Measurements from ENCODE around the gene EEA1. TPM values are rescaled to one million over a fixed set of nuclear protein-coding genes. Genes with fewer than 3 reads are reported as not detected.

Gene EEA1
- total RNA-seq, 1 experiment from 2014 or later: 7.9 TPM

DNA sequence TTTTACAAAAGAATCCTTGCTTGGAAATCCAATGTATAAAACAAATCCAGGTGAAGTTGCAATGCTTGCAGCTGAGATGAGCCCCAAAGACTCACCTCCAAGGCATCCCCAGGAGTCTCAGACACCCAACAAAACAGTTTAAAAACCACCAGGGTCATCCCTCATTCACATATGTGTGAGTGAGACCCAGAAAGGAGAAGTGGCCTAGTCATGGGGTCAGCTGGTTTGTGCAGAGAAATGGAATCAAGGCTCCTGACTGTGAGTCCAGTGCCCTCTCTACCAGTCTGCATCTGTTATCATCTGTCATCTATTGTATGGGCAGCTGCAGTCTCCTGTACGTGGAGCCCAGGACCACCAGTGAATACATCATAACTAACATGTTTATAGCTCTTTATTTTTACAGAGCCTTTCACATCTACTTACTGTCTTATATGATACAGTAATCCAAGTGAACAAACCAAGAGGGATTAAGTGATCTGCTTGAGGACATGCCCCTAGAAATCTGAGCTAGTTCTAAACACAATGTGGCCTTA is 199.3 kb downstream of the EEA1 start:
- no peaks in the 10 kb centered on the region for H3K79me2 ChIP-seq (ENCODE audit: low read length)
- no peaks in the 10 kb centered on the region for H3F3A ChIP-seq (ENCODE audit: low read length, unreplicated experiment)
- H3K4me3 ChIP-seq (ENCODE audit: low read length): no peak overlapping the region
- TF ChIP-seq, protein P1, sequence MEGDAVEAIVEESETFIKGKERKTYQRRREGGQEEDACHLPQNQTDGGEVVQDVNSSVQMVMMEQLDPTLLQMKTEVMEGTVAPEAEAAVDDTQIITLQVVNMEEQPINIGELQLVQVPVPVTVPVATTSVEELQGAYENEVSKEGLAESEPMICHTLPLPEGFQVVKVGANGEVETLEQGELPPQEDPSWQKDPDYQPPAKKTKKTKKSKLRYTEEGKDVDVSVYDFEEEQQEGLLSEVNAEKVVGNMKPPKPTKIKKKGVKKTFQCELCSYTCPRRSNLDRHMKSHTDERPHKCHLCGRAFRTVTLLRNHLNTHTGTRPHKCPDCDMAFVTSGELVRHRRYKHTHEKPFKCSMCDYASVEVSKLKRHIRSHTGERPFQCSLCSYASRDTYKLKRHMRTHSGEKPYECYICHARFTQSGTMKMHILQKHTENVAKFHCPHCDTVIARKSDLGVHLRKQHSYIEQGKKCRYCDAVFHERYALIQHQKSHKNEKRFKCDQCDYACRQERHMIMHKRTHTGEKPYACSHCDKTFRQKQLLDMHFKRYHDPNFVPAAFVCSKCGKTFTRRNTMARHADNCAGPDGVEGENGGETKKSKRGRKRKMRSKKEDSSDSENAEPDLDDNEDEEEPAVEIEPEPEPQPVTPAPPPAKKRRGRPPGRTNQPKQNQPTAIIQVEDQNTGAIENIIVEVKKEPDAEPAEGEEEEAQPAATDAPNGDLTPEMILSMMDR (conservative IDR thresholded peaks at IDR 0.05; ENCODE audit: low read depth, low read length): no peak
- no peak for TF ChIP-seq EZH2 (IDR thresholded peaks at IDR 0.05; ENCODE audit: low read length, unreplicated experiment)
- TF ChIP-seq EZH2phosphoT487 (IDR thresholded peaks at IDR 0.05; ENCODE audit: borderline replicate concordance, low read length): no peak
- CTCF ChIA-PET: no interaction called here
- H3K4me1 ChIP-seq (ENCODE audit: insufficient read depth, low read length): peaks cover 2% of the 10 kb centered on the region; the same call in 1 of the 2 replicates
- no peak overlapping the region for H3K4me2 ChIP-seq (ENCODE audit: low read length)
- no peak overlapping the region for H2AFZ ChIP-seq (ENCODE audit: low read length)
- H3K36me3 ChIP-seq (ENCODE audit: low read depth, low read length): no peaks in the 10 kb centered on the region
- no peak overlapping the region for H3K27ac ChIP-seq (ENCODE audit: low read length)
- H4K20me1 ChIP-seq (ENCODE audit: low read length): no peaks in the 10 kb centered on the region
- intact Hi-C loops (cut with micrococcal nuclease): no loop called here
- H3K9me2 ChIP-seq (replicated peaks; ENCODE audit: low read length): no peaks in the 10 kb centered on the region
- H3K9me3 ChIP-seq (ENCODE audit: low read length): no peaks in the 10 kb centered on the region
- DNase-seq: no peak
- ATAC-seq: no peak
- POLR2A ChIA-PET (ENCODE audit: unreplicated experiment): no interaction called here
- H3K27me3 ChIP-seq (ENCODE audit: low read length): no peaks in the 10 kb centered on the region
- BruUV-seq (replicated peaks): no TSS peak
- H3K9ac ChIP-seq (ENCODE audit: low read length): no peak overlapping the region

DNA sequence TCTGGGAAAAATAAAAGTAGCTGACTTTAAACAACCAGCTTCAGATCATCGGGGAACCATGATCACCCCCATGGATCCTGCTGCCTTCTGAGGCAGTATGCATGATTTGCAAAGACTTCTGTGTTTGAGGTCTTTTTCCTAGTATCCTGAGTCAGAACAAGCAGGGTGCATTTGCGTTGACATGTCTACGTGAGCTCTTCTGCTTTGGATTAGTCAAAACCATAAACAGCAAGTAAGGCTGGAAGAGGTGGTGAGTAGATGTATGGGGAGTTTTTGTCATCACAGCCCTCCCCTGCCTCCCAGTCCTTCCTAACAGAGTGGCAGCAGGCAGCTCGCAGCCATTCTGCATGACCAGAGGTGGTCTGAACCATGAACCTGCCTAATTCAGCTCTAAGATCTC is 202.2 kb downstream of the EEA1 start:
- no peak overlapping the region for H3K27ac ChIP-seq (ENCODE audit: low read length)
- POLR2A ChIA-PET (ENCODE audit: unreplicated experiment): no interaction called here
- no TSS peak for BruUV-seq (replicated peaks)
- TF ChIP-seq, protein P1 (conservative IDR thresholded peaks at IDR 0.05; ENCODE audit: low read depth, low read length): no peak
- TF ChIP-seq EZH2phosphoT487 (IDR thresholded peaks at IDR 0.05; ENCODE audit: borderline replicate concordance, low read length): no peak
- TF ChIP-seq EZH2 (IDR thresholded peaks at IDR 0.05; ENCODE audit: low read length, unreplicated experiment): no peak
- H3K4me2 ChIP-seq (ENCODE audit: low read length): no peak overlapping the region
- H4K20me1 ChIP-seq (ENCODE audit: low read length): no peaks in the 10 kb centered on the region
- no peaks in the 10 kb centered on the region for H3K9me3 ChIP-seq (ENCODE audit: low read length)
- H3K9ac ChIP-seq (ENCODE audit: low read length): no peak overlapping the region
- H2AFZ ChIP-seq (ENCODE audit: low read length): no peak overlapping the region
- H3K9me2 ChIP-seq (replicated peaks; ENCODE audit: low read length): no peaks in the 10 kb centered on the region
- H3K27me3 ChIP-seq (ENCODE audit: low read length): no peaks in the 10 kb centered on the region
- H3K4me3 ChIP-seq (ENCODE audit: low read length): no peak overlapping the region
- CTCF ChIA-PET: no interaction called here
- H3K79me2 ChIP-seq (ENCODE audit: low read length): no peaks in the 10 kb centered on the region
- H3F3A ChIP-seq (ENCODE audit: low read length, unreplicated experiment): no peaks in the 10 kb centered on the region
- ATAC-seq (no peak), DNase-seq (no peak)
- intact Hi-C loops (cut with micrococcal nuclease): no loop called here
- no peaks in the 10 kb centered on the region for H3K36me3 ChIP-seq (ENCODE audit: low read depth, low read length)
- H3K4me1 ChIP-seq (ENCODE audit: insufficient read depth, low read length): no peaks in the 10 kb centered on the region

DNA sequence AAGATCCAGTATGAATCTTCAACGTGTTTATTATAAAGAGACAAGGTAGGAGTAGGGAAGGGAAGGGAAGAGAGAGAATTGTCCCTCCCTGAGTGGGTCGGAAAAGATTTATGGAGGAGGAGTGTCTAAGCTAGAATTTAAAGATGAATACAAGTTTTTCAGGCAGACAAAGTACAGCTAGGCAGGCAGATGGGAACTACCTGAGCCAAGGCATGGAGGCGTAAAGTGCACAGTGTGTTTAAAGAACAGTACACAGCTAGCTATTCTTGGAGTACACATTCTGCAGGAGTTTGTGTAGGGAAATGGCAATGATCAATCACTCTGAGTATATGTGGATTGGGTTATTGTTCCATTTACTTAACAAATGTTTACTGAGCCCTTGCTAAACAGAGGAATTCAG is 206.2 kb downstream of the EEA1 start:
- Histone ChIP-seq H3K4me1 (ENCODE audit: insufficient read depth, low read length) (peaks cover 8% of the 10 kb centered on the region; the same call in 1 of the 2 replicates), H3K4me2 (ENCODE audit: low read length) (no peak overlapping the region), H3K27me3 (ENCODE audit: low read length) (no peaks in the 10 kb centered on the region), H3K9ac (ENCODE audit: low read length) (no peak overlapping the region), H3K27ac (ENCODE audit: low read length) (no peak overlapping the region), H3K36me3 (ENCODE audit: low read depth, low read length) (no peaks in the 10 kb centered on the region), H4K20me1 (ENCODE audit: low read length) (no peaks in the 10 kb centered on the region), H3K9me2 (replicated peaks; ENCODE audit: low read length) (no peaks in the 10 kb centered on the region), H3K79me2 (ENCODE audit: low read length) (no peaks in the 10 kb centered on the region), H3K9me3 (ENCODE audit: low read length) (no peaks in the 10 kb centered on the region), H2AFZ (ENCODE audit: low read length) (no peak overlapping the region), H3K4me3 (ENCODE audit: low read length) (no peak overlapping the region), H3F3A (ENCODE audit: low read length, unreplicated experiment) (no peaks in the 10 kb centered on the region)
- no peak for TF ChIP-seq EZH2 (IDR thresholded peaks at IDR 0.05; ENCODE audit: low read length, unreplicated experiment)
- no peak for TF ChIP-seq EZH2phosphoT487 (IDR thresholded peaks at IDR 0.05; ENCODE audit: borderline replicate concordance, low read length)
- TF ChIP-seq, protein P1 (conservative IDR thresholded peaks at IDR 0.05; ENCODE audit: low read depth, low read length): no peak
- ATAC-seq (no peak), DNase-seq (no peak)
- ChIA-PET POLR2A (ENCODE audit: unreplicated experiment) (no interaction called here), CTCF (no interaction called here)
- intact Hi-C loops (cut with micrococcal nuclease): no loop called here
- no TSS peak for BruUV-seq (replicated peaks)

Measured in PC-3 (cell line).